Liver (tissue), 3 donors: ENCODE data around the gene IRF4.

Source experiments
- ATF3 ChIP-seq: IDR thresholded peaks from 2 replicates; pipeline ENCODE4 v1.6.1; 2016; ENCODE audit warnings: antibody characterized with exemption
- CTCF ChIP-seq: fragments of 150-350 bp; IDR thresholded peaks from 2 replicates; pipeline ENCODE4 v1.5.1; 2017; ENCODE audit warnings: improper control_type of control experiment, low read depth, low read length; ENCODE audit not compliant: missing input control
- FOXA1 ChIP-seq: IDR thresholded peaks from 2 replicates; pipeline ENCODE4 v1.6.1; 2016; ENCODE audit warnings: antibody characterized with exemption
- GABPA ChIP-seq, 2 donors: IDR thresholded peaks in 1 of 2; conservative IDR thresholded peaks in 1 of 2; 2 replicates each; pipeline ENCODE4 v1.6.1; 2016; ENCODE audit warnings: antibody characterized with exemption in 2 of 2, mild to moderate bottlenecking in 1 of 2, moderate library complexity in 1 of 2
- JUND ChIP-seq, 2 donors: IDR thresholded peaks; 2 replicates each; pipeline ENCODE4 v1.6.1; 2016; ENCODE audit warnings: antibody characterized with exemption in 2 of 2
- MAX ChIP-seq: IDR thresholded peaks from 2 replicates; pipeline ENCODE4 v1.6.1; 2016; ENCODE audit warnings: antibody characterized with exemption
- donor health status: healthy.
- donor health status: healthy.

GRCh38 chr6:369559-370431 lies 21.8 kb upstream of the IRF4 start:
- TF ChIP-seq CTCF, result no peak
- TF ChIP-seq GABPA (IDR thresholded peaks at IDR 0.05 in 1 of 2, conservative IDR thresholded peaks at IDR 0.05 in 1 of 2), result no peak
- no peak for TF ChIP-seq MAX
- no peak for TF ChIP-seq JUND (IDR thresholded peaks at IDR 0.05)
- TF ChIP-seq FOXA1, result no peak
- no peak for TF ChIP-seq ATF3
